Breast epithelium (tissue), 3 donors: ENCODE data around the gene ZNF574.

Experiments used
- CTCF ChIP-seq, 3 donors: fragments of 450-650 bp; IDR thresholded peaks; one replicate each; pipeline ENCODE4 v1.5.1; 2016 to 2017; ENCODE audit warnings: antibody characterized with exemption in 3 of 3, mild to moderate bottlenecking in 3 of 3, moderate library complexity in 3 of 3
- POLR2A ChIP-seq: fragments of 450-650 bp; IDR thresholded peaks from one replicate; pipeline ENCODE4 v1.6.1; 2016; ENCODE audit warnings: antibody characterized with exemption, mild to moderate bottlenecking, moderate library complexity
- POLR2AphosphoS5 ChIP-seq, 3 donors: sonication (generic); formaldehyde crosslinking; IDR thresholded peaks; one replicate each; pipeline ENCODE4 v1.6.1; 2017; ENCODE audit warnings: antibody characterized with exemption in 3 of 3

GRCh38 chr19:42071247-42071646, 4.7 kb upstream of the ZNF574 start:
- TF ChIP-seq CTCF (IDR thresholded peaks at IDR 0.05), result no peak
- TF ChIP-seq POLR2A, result no peak
- TF ChIP-seq POLR2AphosphoS5 (IDR thresholded peaks at IDR 0.05), result no peak
